ENCODE data around the gene RAB13.

Gene RAB13

DNA sequence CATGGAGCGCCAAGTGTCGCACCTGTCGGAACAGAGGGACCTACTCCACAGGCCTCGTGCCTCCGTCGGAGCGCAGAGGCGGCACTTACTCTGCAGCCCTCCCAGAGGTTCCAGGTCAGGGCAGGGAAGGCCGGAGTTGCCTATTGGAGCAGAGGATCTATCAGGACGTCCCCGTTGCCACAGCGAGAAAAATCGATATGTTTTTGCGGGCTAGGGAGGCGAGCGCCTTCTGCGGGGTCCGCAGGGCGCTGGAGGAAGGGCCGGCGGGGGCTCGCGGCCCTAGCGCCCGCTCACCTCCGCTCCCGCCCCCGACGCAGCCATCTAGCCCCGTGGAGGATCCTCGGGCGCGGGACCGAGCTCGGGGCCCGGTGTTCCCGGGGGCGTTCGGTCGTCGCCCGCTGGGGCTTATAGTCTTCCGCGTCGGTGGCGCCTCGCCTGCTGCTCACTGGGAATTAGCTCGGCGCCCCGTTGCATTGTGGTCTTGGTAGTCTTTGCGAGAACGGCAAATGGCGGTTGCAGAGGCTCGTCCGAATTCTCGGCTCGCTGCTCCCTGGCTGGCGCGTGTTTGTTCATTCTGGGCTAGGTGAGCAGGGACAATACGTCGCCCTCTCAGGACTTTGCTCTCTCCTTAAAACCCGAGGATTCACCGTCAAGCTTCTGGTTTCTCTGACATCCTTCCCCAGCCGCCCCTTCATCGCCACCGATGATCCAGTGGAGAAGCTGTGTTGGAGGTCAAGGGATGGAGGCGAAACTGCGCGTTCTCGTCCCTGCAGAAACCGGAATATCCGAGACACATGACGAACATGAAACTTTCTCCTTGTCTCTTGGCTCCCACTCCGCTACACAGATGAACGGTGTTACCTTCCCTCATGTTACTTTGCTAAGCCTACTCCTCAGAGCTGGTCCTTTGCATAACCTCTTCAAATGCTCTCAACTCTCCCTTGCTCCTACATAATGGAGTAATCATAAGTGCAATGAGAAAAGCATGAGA, 8.6 kb downstream of the RAB13 start, which contains the start of gene JTB:
TSS of gene JTB (minus strand) at position 425 of the 991 bp plus-strand sequence. CDS start at position 3, 422 bp downstream.
- DNase-seq, result peak; percentile 89

DNA sequence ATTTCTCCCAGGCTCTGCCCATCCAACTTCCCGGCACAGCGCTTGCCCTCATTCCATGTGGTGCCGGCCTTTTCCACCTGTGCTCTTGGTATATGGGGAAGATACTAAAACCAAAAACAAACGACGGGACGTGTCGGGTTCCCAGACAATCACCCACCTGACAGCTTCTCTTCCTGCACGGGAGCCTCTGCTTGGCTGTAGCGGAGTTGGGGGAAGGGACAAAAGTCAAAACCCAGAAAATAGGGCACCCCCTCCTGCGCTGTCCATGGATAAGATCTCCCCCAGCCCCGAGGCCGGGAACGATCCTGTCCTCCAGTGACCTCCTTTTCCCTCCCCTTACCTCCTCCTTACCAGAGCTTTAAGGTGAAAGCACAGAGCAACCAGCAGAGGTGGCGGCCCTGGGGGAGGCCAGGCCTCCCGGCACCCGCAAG, 9.3 kb downstream of the RAB13 start:
- DNase-seq, result no peak

- DNase-seq, result no peak
Measured at GRCh38 chr1:153973525-153973924, 12.6 kb downstream of the RAB13 start.

- no peak for DNase-seq
Measured at GRCh38 chr1:153973071-153973470, 13.1 kb downstream of the RAB13 start.

DNA sequence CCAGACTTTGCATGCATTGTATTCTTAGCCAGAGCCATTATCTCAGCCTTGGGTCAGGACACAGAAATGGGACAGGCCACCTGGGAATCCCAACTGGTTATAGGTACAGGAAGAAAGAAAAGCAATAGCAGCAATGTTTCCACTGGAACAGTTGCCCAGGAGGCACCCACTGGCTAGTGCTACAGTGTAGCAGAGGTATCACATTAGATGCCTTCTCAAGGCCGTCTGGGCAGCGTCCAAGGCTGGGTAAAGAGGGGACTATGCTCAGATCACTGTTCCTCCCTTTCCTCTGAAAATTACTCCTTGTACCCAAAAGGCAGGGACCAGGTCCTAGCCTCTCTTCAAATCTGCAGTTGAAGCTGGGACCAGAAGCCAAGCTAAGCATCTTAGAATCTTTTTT, 15.8 kb downstream of the RAB13 start:
- DNase-seq, result no peak

- no peak for DNase-seq
Measured at GRCh38 chr1:153968972-153969371, 17.2 kb downstream of the RAB13 start.

- no peak for DNase-seq
Measured at GRCh38 chr1:153968408-153968807, 17.7 kb downstream of the RAB13 start.

DNA sequence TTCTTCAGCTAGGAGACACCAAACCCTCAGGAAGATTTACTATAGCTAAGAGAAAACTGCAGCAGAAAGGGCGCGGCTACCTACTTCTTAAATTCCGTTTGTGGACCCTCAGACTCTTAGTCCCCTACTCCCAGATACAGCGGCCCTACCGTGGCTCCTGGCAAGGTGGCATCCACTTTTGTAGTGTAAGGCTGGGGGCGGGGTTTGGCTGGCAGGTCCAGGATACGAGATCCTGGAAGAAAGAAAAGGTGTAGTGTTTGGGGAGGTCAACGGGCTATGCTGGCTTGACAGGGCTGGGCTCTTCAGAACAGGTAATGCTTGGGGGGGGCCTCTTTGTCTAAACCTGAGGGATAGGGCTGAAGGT, 18.2 kb downstream of the RAB13 start:
- DNase-seq, result no peak

DNA sequence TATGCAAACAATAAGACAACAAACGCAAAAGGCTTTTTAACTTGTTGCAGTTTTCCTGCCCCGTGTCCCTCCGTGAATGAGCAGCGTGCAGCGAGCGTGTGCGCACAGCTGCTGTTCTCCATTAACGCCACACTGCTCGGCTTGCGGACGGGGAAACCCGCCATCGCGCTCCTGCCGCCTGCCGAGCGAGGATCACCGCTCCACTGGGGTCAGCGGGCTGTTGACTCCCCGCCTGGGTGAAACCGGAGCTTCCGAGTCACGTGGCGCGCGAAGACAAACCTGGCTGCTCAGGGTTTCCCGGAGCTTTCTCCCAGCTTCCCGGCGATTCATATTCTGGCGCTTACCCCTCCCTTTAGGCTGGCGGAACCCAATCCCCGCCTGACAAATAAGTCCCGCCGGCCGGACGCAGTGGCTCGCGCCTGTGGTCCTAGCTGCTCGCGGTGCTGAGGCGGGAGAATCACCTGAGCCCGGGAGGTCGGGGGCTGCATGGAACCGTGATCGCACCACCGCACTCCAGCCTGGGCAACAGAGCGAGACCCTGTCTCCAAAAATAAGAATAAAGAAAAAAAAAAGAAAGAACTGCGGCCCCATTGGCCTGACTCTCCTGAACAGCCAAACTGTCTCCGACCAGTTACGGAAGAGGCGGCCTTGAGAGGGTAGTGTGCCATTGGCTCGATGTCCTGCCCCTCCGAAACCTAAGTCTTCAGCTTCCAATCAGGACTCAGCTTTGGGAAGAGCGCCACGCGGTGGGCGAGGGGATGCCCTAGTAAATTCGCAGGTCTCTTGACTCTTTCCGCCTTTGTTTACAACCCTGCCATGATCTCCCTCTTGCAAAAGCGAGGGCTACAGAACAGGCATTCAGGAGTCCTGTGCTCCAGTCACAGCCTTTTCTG, 18.8 kb downstream of the RAB13 start, which contains the start of gene CREB3L4:
TSS of gene CREB3L4 (plus strand) at position 796 of the 893 bp plus-strand sequence. CDS start 624 bp downstream, outside the sequence.
- DNase-seq, result peak; percentile 85

- no peak for DNase-seq
Measured at GRCh38 chr1:153963850-153964331, 22.2 kb downstream of the RAB13 start.

DNA sequence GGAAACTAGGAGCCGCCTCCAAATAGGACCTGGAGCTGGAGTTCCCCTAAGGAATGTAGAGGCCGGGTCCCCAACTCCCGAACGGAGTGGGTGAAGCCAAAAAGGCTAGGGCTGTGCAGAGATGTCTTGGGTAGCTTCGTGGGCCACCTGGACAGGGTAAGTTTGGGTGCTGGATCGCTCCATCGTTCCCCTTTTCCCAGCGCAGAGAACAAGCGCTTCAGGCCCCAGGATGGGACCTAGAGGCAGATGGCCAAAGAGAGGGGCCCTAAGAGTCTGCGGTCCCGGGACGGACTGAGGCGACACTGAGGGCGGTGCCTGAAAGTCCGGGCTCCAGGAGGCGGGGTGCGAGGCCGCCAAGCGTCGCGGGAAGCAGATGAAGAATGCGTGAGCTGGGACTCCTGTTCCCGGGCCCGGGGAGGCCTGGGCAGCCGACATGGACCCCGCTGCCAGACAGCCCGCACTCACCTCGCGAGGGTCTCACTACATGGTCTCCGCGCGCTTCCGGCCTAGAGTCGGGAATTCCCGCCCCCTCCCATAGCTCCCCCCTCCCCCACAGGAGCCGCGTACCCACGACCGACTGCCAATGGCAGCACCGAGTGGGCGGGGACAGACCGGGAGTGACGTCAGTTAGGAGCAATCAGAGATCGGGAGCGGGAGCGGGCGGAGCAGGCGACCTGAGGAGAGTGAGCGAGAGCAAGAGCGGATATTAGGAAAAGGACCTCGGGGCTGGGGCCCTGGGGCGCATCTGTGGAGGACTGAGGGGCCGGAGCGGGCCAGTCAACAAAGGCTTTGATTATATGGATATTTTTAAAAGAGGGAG, 22.9 kb downstream of the RAB13 start, which contains the start of gene SLC39A1:
TSS of gene SLC39A1 (minus strand) at position 508 of the 820 bp plus-strand sequence. CDS start 822 bp downstream, outside the sequence.
- peak; percentile 98 for DNase-seq

GRCh38 chr1:153962088-153963029, 23.8 kb downstream of the RAB13 start:
- no peak for DNase-seq

GRCh38 chr1:153961421-153961820, 24.7 kb downstream of the RAB13 start:
- DNase-seq, result no peak

DNA sequence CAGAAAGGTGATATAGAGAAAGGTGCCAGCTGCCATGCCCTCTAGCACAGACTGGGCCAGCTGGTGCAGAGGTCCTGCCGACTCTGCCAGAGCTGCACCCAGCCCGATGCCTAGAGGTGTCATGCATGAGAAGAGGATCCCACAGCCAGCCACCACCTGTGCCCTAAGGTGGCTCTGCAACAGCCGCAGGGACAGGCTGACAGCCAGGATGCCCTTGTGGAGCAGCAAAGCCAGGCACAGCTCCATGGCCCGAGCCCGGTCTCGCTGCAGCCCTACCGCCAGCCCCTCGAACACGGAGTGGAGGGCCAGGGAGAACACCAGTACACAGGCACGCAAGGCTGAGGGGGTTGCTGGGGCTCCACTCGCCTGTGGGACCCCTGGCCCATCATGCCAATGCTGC, 25.9 kb downstream of the RAB13 start:
- DNase-seq, result no peak

- DNase-seq, result no peak
Measured at GRCh38 chr1:153959454-153959853, 26.7 kb downstream of the RAB13 start.

DNA sequence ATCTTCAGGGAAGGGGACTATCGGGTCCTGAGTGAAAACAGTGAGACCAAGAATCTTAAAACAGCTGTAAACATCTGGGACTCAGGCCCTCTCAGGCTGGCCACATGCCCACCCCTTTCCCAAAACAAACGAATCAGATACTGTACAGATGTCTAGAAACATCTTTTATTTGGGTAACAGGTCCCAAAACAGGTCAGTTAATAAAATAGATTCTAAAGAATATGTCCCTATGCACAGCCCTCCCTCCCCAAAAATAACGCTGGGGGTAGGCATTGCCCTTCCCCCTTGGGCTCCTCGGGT, 27.2 kb downstream of the RAB13 start:
- no peak for DNase-seq

DNA sequence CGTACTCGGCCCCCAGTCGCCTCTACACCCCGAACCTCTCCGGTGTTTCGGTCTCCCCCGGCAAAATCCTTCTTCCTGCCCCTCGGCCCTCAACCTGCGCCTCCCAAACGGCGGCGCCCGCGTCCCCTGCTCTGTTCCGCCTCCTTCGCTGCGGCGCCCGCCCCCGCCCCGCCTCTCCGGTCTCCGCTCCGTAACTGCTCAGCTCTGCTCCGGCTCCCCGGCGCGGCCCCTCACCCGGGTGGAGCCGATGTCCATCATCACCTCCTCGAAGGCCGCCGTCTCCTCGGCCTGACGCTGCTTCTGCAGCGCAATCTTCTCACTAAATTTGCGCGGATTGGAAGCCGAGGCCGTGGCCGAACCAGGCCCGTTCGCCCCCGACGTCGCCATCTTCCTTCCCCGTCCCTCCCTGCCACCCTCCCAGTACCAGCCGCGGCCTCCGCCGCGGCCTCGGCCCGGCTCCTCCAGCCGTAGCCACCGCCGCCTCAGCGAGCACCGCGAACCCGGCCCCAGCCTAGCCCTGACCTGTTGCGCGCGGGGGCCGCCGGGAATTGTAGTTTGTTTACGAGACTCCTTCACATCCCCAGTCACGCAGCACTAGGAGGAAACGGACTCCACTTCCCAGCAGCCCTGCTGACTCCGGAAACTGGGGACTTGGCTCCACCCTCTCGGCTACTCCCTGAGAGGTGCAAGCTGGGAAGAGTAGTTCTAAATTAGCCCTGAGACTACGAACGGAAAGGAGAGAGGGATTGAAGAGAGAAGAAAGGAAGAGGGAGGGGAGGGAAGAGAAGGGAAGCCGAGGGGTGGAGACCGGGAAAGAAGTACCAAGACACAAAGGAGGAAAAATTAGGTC, 27.8 kb downstream of the RAB13 start, which contains the start of gene CRTC2:
TSS of gene CRTC2 (minus strand) at position 502 of the 850 bp plus-strand sequence. CDS start at position 387, 115 bp downstream.
- peak; percentile 98 for DNase-seq

DNA sequence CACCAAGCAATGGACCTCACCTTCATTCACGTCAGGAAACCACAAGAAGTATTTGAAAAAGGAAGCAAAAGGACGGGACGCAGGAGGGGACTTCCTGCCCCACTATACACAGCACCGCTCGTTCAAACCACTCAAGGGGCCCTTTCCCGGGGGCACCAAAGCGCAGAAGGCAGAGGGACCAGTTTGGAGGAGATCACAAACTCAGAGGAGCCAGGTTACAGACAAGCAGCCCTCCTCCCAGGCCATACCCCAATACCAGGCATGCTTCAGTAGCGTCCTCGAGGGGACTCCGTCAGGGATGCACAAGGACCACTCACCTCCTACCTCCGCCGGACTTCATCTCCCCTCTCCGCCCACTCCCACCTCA, 28.4 kb downstream of the RAB13 start:
- no peak for DNase-seq

DNA sequence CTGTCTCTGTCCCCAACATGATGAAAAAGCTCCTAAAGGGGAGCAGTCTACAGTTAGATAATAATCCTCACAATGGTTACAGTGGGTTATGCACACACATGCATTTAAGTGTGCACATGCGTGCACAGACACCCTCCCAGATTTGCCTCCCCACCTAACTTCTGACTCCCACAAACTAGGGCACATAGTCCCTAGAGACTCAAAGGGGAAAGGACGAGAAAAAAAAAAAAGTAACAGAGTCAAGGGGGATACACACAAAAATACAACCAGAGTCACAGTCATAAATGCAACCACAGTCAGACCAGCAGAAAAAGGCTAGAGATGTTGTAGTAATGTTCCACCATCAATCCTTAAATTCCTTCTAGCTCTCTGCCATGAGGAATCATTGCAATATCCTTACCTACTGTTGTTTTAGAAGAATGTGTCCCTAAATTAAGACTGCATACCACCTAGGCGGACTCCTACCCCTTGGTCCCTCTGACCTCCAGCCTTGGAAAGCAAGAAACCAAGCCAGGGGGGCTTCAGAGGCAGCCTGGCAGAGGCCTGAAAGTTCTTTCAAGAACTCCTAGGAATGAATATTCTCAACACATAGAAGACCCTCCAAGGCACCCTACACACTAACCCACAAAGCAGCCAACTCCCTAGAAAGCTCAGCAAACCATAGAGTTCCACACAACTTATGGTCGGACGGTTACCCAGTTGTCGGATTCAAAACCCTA, 29.0 kb downstream of the RAB13 start:
- DNase-seq, result no peak
